ENCODE data around the gene ATF7.

DNA sequence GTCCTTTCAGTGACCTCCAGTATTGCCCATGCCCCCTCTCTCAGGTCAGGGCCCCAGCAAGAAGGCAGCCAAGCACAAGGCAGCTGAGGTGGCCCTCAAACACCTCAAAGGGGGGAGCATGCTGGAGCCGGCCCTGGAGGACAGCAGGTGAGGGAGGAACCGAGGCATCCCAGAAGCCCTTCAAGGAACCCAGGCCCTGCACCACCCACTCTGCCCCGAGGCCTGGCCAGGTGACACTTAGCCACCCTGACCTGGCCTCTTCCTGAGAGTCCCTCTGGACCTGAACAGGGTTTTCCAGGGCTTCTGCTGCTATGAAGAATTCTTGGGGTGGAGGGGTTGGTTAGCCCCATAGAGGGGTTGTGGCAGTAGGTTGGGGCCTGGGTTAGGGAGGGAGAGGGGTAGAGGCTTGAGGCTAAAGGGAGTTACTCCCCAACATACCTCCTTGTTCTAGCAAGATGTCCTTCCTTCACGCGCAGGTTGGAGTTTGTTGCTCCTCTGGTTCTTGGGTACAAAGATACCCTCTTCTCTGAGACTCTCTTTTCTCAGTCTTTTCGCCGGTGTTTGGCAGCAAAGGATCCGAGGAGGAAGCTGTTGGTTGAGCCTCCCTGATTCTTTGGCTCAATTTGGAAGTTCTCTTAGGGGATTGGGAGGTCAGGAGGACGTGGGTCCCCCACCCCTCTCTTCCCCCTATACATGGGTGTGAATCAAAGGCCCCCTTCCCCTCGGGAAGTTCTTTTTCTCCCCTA, 123.0 kb downstream of the ATF7 start:
- TF ChIP-seq, protein P1, sequence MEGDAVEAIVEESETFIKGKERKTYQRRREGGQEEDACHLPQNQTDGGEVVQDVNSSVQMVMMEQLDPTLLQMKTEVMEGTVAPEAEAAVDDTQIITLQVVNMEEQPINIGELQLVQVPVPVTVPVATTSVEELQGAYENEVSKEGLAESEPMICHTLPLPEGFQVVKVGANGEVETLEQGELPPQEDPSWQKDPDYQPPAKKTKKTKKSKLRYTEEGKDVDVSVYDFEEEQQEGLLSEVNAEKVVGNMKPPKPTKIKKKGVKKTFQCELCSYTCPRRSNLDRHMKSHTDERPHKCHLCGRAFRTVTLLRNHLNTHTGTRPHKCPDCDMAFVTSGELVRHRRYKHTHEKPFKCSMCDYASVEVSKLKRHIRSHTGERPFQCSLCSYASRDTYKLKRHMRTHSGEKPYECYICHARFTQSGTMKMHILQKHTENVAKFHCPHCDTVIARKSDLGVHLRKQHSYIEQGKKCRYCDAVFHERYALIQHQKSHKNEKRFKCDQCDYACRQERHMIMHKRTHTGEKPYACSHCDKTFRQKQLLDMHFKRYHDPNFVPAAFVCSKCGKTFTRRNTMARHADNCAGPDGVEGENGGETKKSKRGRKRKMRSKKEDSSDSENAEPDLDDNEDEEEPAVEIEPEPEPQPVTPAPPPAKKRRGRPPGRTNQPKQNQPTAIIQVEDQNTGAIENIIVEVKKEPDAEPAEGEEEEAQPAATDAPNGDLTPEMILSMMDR (IDR thresholded peaks at IDR 0.05; ENCODE audit: low read depth, low read length): no peak
- no peak for TF ChIP-seq EZH2phosphoT487 (IDR thresholded peaks at IDR 0.05; ENCODE audit: low read depth)

Measured in OCI-LY3 (cell line).